SU-DHL-6 (cell line): ENCODE measurements around the gene CTRB2.

Experiments
- H2AFZ ChIP-seq: fragments of 200-600 bp; sonication (generic); 2 replicates; pipeline ENCODE4 v1.6.1; 2014; ENCODE audit warnings: low read depth, mild to moderate bottlenecking, moderate library complexity, mixed read lengths, antibody characterized with exemption, low read length; ENCODE audit not compliant: severe bottlenecking
- H3F3A ChIP-seq: fragments of 200-600 bp; shearing (Covaris generic); 2 replicates; pipeline ENCODE4 v1.6.0; 2016; ENCODE audit warnings: antibody characterized with exemption, mild to moderate bottlenecking; ENCODE audit not compliant: insufficient read depth
- H3K27ac ChIP-seq: fragments of 200-600 bp; sonication (generic); 2 replicates; pipeline ENCODE4 v1.5.1; 2016; ENCODE audit warnings: low read depth, mild to moderate bottlenecking, low read length, moderate library complexity, mixed read lengths
- H3K27me3 ChIP-seq: fragments of 200-600 bp; sonication (generic), shearing (Covaris generic); 2 replicates; pipeline ENCODE4 v1.6.0; 2014; ENCODE audit warnings: mild to moderate bottlenecking, low read length
- H3K36me3 ChIP-seq: fragments of 200-600 bp; sonication (generic); 2 replicates; pipeline ENCODE4 v1.6.1; 2014; ENCODE audit warnings: mild to moderate bottlenecking, low read length, mixed read lengths
- H3K4me2 ChIP-seq: fragments of 300-600, 200-600 bp; shearing (Covaris generic), sonication (generic); 2 replicates; pipeline ENCODE4 v1.6.0; 2014; ENCODE audit warnings: low read length, low read depth, mild to moderate bottlenecking; ENCODE audit not compliant: poor library complexity, severe bottlenecking
- H3K4me3 ChIP-seq: fragments of 200-600 bp; sonication (generic); 2 replicates; pipeline ENCODE4 v1.5.1; 2014; ENCODE audit warnings: antibody characterized with exemption, low read length, mild to moderate bottlenecking, mixed read lengths; ENCODE audit not compliant: insufficient read depth, poor library complexity, severe bottlenecking
- H3K79me2 ChIP-seq: fragments of 200-600 bp; sonication (generic); 2 replicates; pipeline ENCODE4 v1.6.1; 2014; ENCODE audit warnings: mild to moderate bottlenecking, low read length, moderate library complexity; ENCODE audit not compliant: insufficient read depth
- H3K9ac ChIP-seq: fragments of 200-600 bp; sonication (generic); 2 replicates; pipeline ENCODE4 v1.7.0; 2014; ENCODE audit warnings: mild to moderate bottlenecking, low read length
- H3K9me2 ChIP-seq: fragments of 200-600 bp; sonication (generic); replicated peaks from 2 replicates; pipeline ENCODE4 v1.6.1; 2014; ENCODE audit warnings: low read length; ENCODE audit not compliant: insufficient read depth
- H3K9me3 ChIP-seq: fragments of 200-600 bp; sonication (generic); 2 replicates; pipeline ENCODE4 v1.6.1; 2014; ENCODE audit warnings: low read length, mixed read lengths; ENCODE audit not compliant: insufficient read depth
- H4K20me1 ChIP-seq: fragments of 200-600 bp; sonication (generic); 2 replicates; pipeline ENCODE4 v1.6.1; 2014; ENCODE audit warnings: low read depth, mild to moderate bottlenecking, antibody characterized with exemption, low read length, moderate library complexity, mixed read lengths
- CTCF ChIP-seq: fragments of 200-600 bp; sonication (generic); IDR thresholded peaks from one replicate; pipeline ENCODE4 v1.5.1; 2017; ENCODE audit warnings: antibody characterized with exemption, mild to moderate bottlenecking, low read length, moderate library complexity; ENCODE audit not compliant: insufficient read depth, poor library complexity, severe bottlenecking
- EZH2phosphoT487 ChIP-seq: fragments of 200-600 bp; sonication (generic), shearing (Covaris generic); conservative IDR thresholded peaks from 2 replicates; pipeline ENCODE4 v1.6.1; 2018; ENCODE audit warnings: mild to moderate bottlenecking, antibody characterized with exemption, low read length, moderate library complexity, mixed read lengths

Gene CTRB2

DNA sequence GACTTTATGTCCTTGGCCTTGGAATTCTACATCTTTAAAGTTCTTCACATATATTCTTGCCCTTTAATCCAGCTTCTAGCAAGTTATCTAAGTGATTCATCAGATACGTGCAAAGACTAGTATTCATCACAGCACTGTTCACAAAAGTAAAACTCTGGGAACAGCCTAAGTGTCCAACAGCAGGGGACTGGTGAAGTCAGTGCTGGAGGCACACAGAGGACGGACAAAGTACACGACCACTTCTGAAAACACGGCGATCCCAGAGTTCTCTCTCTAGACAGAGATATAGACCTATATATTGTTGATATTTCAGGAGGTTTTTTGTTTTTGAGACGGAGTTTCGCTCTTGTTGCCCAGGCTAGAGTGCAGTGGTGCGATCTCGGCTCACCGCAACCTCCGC, 24.6 kb upstream of the CTRB2 start:
- H3K9ac ChIP-seq: no peak overlapping the region
- H3K79me2 ChIP-seq: no peaks in the 10 kb centered on the region
- H4K20me1 ChIP-seq: no peaks in the 10 kb centered on the region
- no peaks in the 10 kb centered on the region for H3K9me2 ChIP-seq
- H3F3A ChIP-seq: no peaks in the 10 kb centered on the region
- H3K9me3 ChIP-seq: no peaks in the 10 kb centered on the region
- no peak overlapping the region for H3K4me2 ChIP-seq
- no peak for TF ChIP-seq EZH2phosphoT487
- no peak for TF ChIP-seq CTCF
- no peak overlapping the region for H2AFZ ChIP-seq
- H3K27me3 ChIP-seq: no peaks in the 10 kb centered on the region
- no peaks in the 10 kb centered on the region for H3K36me3 ChIP-seq
- H3K27ac ChIP-seq: no peak overlapping the region
- no peak overlapping the region for H3K4me3 ChIP-seq

DNA sequence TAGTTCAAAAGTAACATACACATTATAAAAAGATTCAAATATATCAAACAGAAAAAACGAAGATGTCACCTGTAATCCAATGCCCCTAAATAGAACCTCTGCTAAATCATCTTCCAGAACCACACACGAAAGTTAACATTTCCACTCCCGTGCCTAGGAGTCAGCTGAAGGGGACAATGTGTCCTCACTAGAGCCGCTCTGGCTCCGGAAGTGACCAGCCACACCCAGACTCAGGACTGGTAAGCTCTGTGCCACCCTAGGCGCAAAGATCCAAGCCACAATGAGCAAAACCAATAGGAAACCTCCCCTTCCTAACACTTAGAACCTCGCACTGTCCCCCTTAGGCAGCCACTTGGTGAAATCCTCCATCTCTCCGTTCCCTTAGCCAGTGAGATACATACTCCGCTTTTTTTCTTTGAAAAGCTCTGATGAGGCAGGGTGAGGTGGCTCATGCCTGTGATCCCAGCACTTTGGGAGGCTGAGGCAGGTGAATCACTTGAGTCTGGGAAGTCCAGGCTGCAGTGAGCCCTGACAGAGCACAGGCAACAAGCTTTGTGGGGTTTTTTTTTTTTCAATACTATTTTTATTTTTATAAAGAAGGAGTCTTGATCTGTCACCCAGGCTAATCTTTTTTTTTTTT, 23.6 kb upstream of the CTRB2 start:
- no peaks in the 10 kb centered on the region for H3K9me2 ChIP-seq
- no peaks in the 10 kb centered on the region for H3K36me3 ChIP-seq
- no peak overlapping the region for H3K27ac ChIP-seq
- H4K20me1 ChIP-seq: no peaks in the 10 kb centered on the region
- H3K4me3 ChIP-seq: no peak overlapping the region
- no peak overlapping the region for H3K4me2 ChIP-seq
- no peaks in the 10 kb centered on the region for H3F3A ChIP-seq
- H3K27me3 ChIP-seq: no peaks in the 10 kb centered on the region
- no peak overlapping the region for H3K9ac ChIP-seq
- H2AFZ ChIP-seq: no peak overlapping the region
- no peak for TF ChIP-seq EZH2phosphoT487
- no peak for TF ChIP-seq CTCF
- no peaks in the 10 kb centered on the region for H3K9me3 ChIP-seq
- H3K79me2 ChIP-seq: no peaks in the 10 kb centered on the region

- H3K9me2 ChIP-seq: no peaks in the 10 kb centered on the region
- no peaks in the 10 kb centered on the region for H3K36me3 ChIP-seq
- no peak overlapping the region for H3K4me3 ChIP-seq
- no peak overlapping the region for H3K27ac ChIP-seq
- no peak for TF ChIP-seq CTCF
- no peak for TF ChIP-seq EZH2phosphoT487
- H3K9ac ChIP-seq: no peak overlapping the region
- no peaks in the 10 kb centered on the region for H3F3A ChIP-seq
- no peaks in the 10 kb centered on the region for H3K79me2 ChIP-seq
- no peak overlapping the region for H2AFZ ChIP-seq
- no peaks in the 10 kb centered on the region for H3K27me3 ChIP-seq
- H3K9me3 ChIP-seq: no peaks in the 10 kb centered on the region
- no peak overlapping the region for H3K4me2 ChIP-seq
- no peaks in the 10 kb centered on the region for H4K20me1 ChIP-seq
Observed at GRCh38 chr16:75229172-75230031, 22.4 kb upstream of the CTRB2 start.
